Motor neuron (in vitro differentiated cells): ENCODE results near the gene MVK. TPM values are rescaled to one million over a fixed set of nuclear protein-coding genes. Genes with fewer than 3 reads are reported as not detected.

Source experiments
- ATAC-seq, 8 experiments: fragments of 200-7000 bp; cut with Tn5 transposase; replicated peaks in 6 of 8; 2 replicates each; pipeline ENCODE4 v1.8.0; 2021; ENCODE audit warnings: mild to moderate bottlenecking in 8 of 8, moderate library complexity in 8 of 8
- H3K27ac ChIP-seq, 2 donors: fragments of 250-450 bp; sonication (Bioruptor Pico); 2 replicates each; pipeline ENCODE4 v1.9.0; 2021; ENCODE audit warnings: antibody characterized with exemption in 2 of 2, mild to moderate bottlenecking in 2 of 2, moderate library complexity in 1 of 2
- H3K4me1 ChIP-seq, 2 donors: fragments of 250-450 bp; sonication (Bioruptor Pico); replicated peaks in 1 of 2; 2 replicates each; pipeline ENCODE4 v1.6.1; 2021; ENCODE audit warnings: antibody characterized with exemption in 2 of 2, mild to moderate bottlenecking in 2 of 2, moderate library complexity in 1 of 2
- H3K4me3 ChIP-seq, 5 donors: fragments of 250-450 bp; sonication (Bioruptor Pico); 2 replicates each; pipeline ENCODE4 v1.9.0; 2021; ENCODE audit warnings: antibody characterized with exemption in 5 of 5, mild to moderate bottlenecking in 5 of 5, moderate library complexity in 4 of 5
- WGBS, 10 experiments: fragments of 450-650 bp; shearing (Covaris generic); methylation state at CpG; one replicate each; pipeline ENCODE4 v1.0.0; 2022; 5-methylcytosine and 5-hydroxymethylcytosine counted together
- in situ Hi-C, 9 experiments: fragments of 400-800 bp; cut with MboI; loops; one replicate each; pipeline ENCODE4 v1.15.0; 2021; ENCODE audit warnings: low sequenced_read_pairs in 9 of 9, low pct_unique_long_range_greater_than_20kb in 2 of 9; ENCODE audit not compliant: unreplicated experiment in 9 of 9
- total RNA-seq, 8 experiments: library from RNA; unstranded; fragments of 300-600 nt; gene quantifications; 2 replicates each; pipeline versions ENCODE4 v1.2.3 to v1.2.4, GENCODE V29; 2022

The MVK gene
- total RNA-seq, 8 experiments from 2014 or later, result 8.6 to 27.8 (median 20.8) TPM

GRCh38 chr12:109588461-109589239, 15.1 kb downstream of the MVK start:
- WGBS, 10 experiments, result 33 to 100% (median 80%) methylated on average over 1 to 13 of the region's 26 CpGs; no CpG with 5 or more reads in 1 of the 10 experiments
- H3K27ac ChIP-seq, result peak overlapping the region in 1 of 2 donors; percentile 41
- in situ Hi-C loops, result loop anchor here in 3 of 9 experiments (25.0 kb wide), 2 partner anchors 174 to 299 kb away; partner anchors contain the start of gene GLTP (in 2 of the 3)

GRCh38 chr12:109589240-109589590, 15.6 kb downstream of the MVK start:
- in situ Hi-C loops, result loop anchor here in 3 of 9 experiments (25.0 kb wide), 2 partner anchors 173 to 298 kb away; partner anchors contain the start of gene GLTP (in 2 of the 3)
- ATAC-seq, result no peak
- WGBS, 10 experiments, result 64 to 89% (median 81%) methylated on average over 2 to 6 of the region's 7 CpGs; no CpG with 5 or more reads in 5 of the 10 experiments
- Histone ChIP-seq H3K27ac (peak overlapping the region in 1 of 2 donors; percentile 41), H3K4me1 (peaks cover 3 to 12% of the 10 kb centered on the region in 2 donors), H3K4me3 (no peak overlapping the region)

More at GRCh38 chr12:109588461-109589239, 15.1 kb downstream of the MVK start:
- Histone ChIP-seq H3K4me3 (no peak overlapping the region), H3K4me1 (peaks cover 3 to 12% of the 10 kb centered on the region in 2 donors)
- ATAC-seq, result peak in 3 of 8 experiments; percentile 16 to 33 (median 29)

DNA sequence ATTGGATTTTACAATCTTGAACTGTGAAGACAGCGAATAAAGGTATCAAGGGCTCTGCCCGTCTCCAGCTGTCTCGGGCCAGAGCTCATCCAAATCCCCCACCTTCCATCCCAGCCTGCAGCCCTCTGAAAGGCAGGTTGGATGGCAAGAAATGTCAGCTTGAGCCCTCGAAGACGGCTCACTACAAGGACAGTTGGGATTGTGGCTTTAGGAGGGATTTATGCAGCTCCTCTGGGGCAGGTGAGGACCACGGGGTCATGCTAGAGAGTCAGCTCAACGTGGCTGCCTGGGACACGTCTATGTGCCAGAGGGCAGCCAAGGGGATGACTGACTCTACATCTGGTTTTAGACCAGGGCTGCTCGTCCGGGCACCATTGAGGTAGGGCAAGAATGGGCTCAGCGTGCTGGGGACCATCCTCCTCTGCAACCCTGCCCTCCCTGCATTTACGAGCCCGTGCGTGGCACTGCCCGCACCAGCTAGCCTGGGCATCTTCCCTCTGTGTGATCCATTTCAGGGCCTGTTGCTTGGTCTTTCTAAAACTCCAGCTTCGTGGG, 16.2 kb downstream of the MVK start:
- Histone ChIP-seq H3K4me1 (peaks cover 3 to 12% of the 10 kb centered on the region in 2 donors), H3K27ac (no peak overlapping the region), H3K4me3 (no peak overlapping the region)
- WGBS, 10 experiments, result 78 to 100% (median 97%) methylated on average over 1 to 10 of the region's 16 CpGs; no CpG with 5 or more reads in 2 of the 10 experiments
- ATAC-seq, result no peak
- in situ Hi-C loops, result loop anchor here in 5 of 9 experiments (10.0 to 25.0 kb wide), 3 partner anchors 173 to 298 kb away; partner anchors contain the start of gene GLTP (in 2 of the 5)

DNA sequence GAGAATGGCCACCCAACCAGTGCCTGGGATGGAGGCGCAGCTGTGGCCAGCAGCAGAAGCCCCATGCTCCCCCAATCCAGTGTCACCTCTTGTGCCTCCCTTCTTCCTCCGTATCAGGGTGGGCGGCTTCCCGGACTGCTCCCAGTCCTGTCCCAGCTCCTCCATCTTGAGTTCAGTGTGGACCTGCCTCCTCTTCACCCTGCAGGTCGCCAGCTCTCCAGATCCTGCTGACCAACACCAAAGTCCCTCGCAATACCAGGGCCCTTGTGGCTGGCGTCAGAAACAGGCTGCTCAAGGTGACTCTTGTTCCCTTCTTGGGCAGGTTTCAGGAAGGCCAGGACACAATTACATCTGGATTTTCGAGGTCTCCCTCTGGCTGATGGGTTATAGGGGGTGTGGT, 17.0 kb downstream of the MVK start:
- no peak overlapping the region for H3K4me3 ChIP-seq
- in situ Hi-C loops, result loop anchor here in 5 of 9 experiments (10.0 to 25.0 kb wide), 3 partner anchors 172 to 297 kb away; partner anchors contain the start of gene GLTP (in 2 of the 5)
- WGBS, 10 experiments, result 29 to 100% (median 87%) methylated on average over 1 to 7 of the region's 8 CpGs; no CpG with 5 or more reads in 3 of the 10 experiments

GRCh38 chr12:109591041-109591440, 17.4 kb downstream of the MVK start:
- ATAC-seq, result no peak
- Histone ChIP-seq H3K27ac (no peak overlapping the region), H3K4me1 (peaks cover 3 to 12% of the 10 kb centered on the region in 2 donors), H3K4me3 (no peak overlapping the region)
- in situ Hi-C loops, result loop anchor here in 5 of 9 experiments (10.0 to 25.0 kb wide), 3 partner anchors 171 to 296 kb away; partner anchors contain the start of gene GLTP (in 2 of the 5)
- 20 to 100% (median 84%) methylated on average over 1 to 5 of the region's 10 CpGs; no CpG with 5 or more reads in 3 of the 10 experiments for WGBS, 10 experiments

More for the DNA sequence above, 17.0 kb downstream of the MVK start:
- Histone ChIP-seq H3K4me1 (peaks cover 3 to 12% of the 10 kb centered on the region in 2 donors), H3K27ac (no peak overlapping the region)
- ATAC-seq, result no peak

- in situ Hi-C loops, result loop anchor here in 5 of 9 experiments (10.0 to 25.0 kb wide), 3 partner anchors 170 to 295 kb away; partner anchors contain the start of gene GLTP (in 2 of the 5)
- H3K27ac ChIP-seq, result no peak overlapping the region
- ATAC-seq, result no peak
- peaks cover 0 to 2% of the 10 kb centered on the region in 2 donors for H3K4me1 ChIP-seq
- WGBS, 10 experiments, result 33 to 100% (median 92%) methylated on average over 1 to 8 of the region's 19 CpGs; no CpG with 5 or more reads in 3 of the 10 experiments
- H3K4me3 ChIP-seq, result no peak overlapping the region
Observed at GRCh38 chr12:109592195-109592904, 18.8 kb downstream of the MVK start.

GRCh38 chr12:109592905-109593272, 19.3 kb downstream of the MVK start:
- Histone ChIP-seq H3K4me3 (no peak overlapping the region), H3K27ac (no peak overlapping the region), H3K4me1 (peaks cover 4 to 5% of the 10 kb centered on the region in 2 donors)
- WGBS, 10 experiments, result 24 to 100% (median 80%) methylated on average over 1 to 6 of the region's 9 CpGs; no CpG with 5 or more reads in 1 of the 10 experiments
- in situ Hi-C loops, result loop anchor here in 5 of 9 experiments (10.0 to 25.0 kb wide), 3 partner anchors 169 to 294 kb away; partner anchors contain the start of gene GLTP (in 2 of the 5)
- no peak for ATAC-seq

- Histone ChIP-seq H3K27ac (no peak overlapping the region), H3K4me3 (no peak overlapping the region), H3K4me1 (peaks cover 10 to 17% of the 10 kb centered on the region in 2 donors)
- peak in 1 of 8 experiments; percentile 8 for ATAC-seq
- in situ Hi-C loops, result loop anchor here in 5 of 9 experiments (10.0 to 25.0 kb wide), 3 partner anchors 168 to 293 kb away; partner anchors contain the start of gene GLTP (in 2 of the 5)
- 70 to 100% (median 93%) methylated on average over 1 to 9 of the region's 15 CpGs; no CpG with 5 or more reads in 3 of the 10 experiments for WGBS, 10 experiments
Observed at GRCh38 chr12:109594556-109595317, 21.1 kb downstream of the MVK start.

- Histone ChIP-seq H3K4me1 (peaks cover 10 to 17% of the 10 kb centered on the region in 2 donors), H3K4me3 (no peak overlapping the region), H3K27ac (no peak overlapping the region)
- ATAC-seq, result no peak
- 60 to 100% (median 76%) methylated on average over 1 to 8 of the region's 10 CpGs; no CpG with 5 or more reads in 4 of the 10 experiments for WGBS, 10 experiments
- in situ Hi-C loops, result loop anchor here in 5 of 9 experiments (10.0 to 25.0 kb wide), 3 partner anchors 167 to 292 kb away; partner anchors contain the start of gene GLTP (in 2 of the 5)
Observed at GRCh38 chr12:109595321-109595902, 21.8 kb downstream of the MVK start.

- H3K4me3 ChIP-seq, result no peak overlapping the region
- no peak overlapping the region for H3K27ac ChIP-seq
- peaks cover 10 to 17% of the 10 kb centered on the region in 2 donors for H3K4me1 ChIP-seq
- in situ Hi-C loops, result loop anchor here in 5 of 9 experiments (10.0 to 25.0 kb wide), 3 partner anchors 166 to 291 kb away; partner anchors contain the start of gene GLTP (in 2 of the 5)
- WGBS, 10 experiments, result 80 to 100% (median 100%) methylated on average over 1 to 9 of the region's 24 CpGs; no CpG with 5 or more reads in 5 of the 10 experiments
- peak in 2 of 8 experiments; percentile 8 to 11 for ATAC-seq
Observed at GRCh38 chr12:109596418-109597244, 23.0 kb downstream of the MVK start.
